HG03108 (cell line): Measurements from ENCODE around the gene SFT2D1.

Experiments
- ATAC-seq: cut with Tn5 transposase; IDR thresholded peaks from one replicate; pipeline ENCODE4 v1.9.1; 2021; ENCODE audit warnings: moderate library complexity; ENCODE audit not compliant: unreplicated experiment

Gene SFT2D1

DNA sequence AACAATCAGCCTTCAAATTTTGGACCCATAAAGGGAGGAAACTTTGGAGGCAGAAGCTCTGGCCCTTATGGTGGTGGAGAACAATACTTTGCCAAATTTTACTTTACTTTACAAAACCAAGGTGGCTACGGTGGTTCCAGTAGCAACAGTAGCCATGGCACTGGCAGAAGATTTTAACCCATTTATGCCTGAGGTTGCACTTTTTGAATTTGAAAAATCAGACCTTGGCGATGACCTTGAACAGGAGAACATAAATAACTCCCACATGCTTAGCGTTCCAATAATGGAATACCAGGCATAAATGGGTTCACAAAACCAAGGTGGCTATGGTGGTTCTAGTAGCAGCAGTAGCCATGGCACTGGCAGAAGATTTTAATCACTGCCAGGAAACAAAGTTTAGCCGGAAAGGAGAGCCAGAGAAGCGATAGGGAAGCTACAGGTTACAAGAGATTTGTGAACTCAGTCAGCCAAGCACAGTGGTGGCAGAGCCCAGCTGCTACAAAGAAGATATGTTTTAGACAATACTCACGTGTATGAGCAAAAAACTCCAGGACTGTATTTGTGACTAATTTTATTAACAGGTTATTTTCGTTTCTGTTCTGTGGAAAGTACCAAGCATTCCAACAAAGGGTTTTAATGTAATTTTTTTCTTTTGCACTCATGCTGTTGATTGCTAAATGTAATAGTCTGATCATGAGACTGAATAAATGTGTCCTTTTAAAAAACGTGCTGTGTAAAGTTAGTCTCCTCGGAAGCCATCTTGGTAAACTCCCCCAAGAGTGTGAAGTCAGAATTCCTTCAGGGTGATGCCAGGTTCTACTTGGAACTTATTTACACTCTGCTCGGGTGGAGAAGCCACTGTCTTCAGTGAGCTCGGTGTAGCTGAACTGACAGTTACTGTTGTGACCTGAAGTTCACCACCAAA lies 6.7 kb downstream of the SFT2D1 start:
- no peak for ATAC-seq

DNA sequence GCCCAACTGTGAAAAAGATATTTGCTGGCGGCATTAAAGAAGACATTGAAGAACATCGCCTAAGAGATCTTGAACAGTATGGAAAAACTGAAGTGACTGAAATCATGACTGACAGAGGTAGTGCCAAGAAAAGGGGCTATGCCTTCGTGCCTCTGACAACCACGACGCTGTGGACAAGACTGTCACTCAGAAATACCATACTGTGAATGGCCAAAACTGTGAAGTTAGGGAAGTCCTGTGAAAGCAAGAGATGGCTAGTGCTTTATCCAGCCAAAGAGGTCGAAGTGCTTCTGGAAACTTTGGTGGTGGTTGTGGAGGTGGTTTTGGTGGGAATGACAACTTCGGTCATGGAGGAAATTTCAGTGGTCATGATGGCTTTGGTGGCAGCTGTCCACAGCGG lies 7.5 kb downstream of the SFT2D1 start:
- no peak for ATAC-seq

DNA sequence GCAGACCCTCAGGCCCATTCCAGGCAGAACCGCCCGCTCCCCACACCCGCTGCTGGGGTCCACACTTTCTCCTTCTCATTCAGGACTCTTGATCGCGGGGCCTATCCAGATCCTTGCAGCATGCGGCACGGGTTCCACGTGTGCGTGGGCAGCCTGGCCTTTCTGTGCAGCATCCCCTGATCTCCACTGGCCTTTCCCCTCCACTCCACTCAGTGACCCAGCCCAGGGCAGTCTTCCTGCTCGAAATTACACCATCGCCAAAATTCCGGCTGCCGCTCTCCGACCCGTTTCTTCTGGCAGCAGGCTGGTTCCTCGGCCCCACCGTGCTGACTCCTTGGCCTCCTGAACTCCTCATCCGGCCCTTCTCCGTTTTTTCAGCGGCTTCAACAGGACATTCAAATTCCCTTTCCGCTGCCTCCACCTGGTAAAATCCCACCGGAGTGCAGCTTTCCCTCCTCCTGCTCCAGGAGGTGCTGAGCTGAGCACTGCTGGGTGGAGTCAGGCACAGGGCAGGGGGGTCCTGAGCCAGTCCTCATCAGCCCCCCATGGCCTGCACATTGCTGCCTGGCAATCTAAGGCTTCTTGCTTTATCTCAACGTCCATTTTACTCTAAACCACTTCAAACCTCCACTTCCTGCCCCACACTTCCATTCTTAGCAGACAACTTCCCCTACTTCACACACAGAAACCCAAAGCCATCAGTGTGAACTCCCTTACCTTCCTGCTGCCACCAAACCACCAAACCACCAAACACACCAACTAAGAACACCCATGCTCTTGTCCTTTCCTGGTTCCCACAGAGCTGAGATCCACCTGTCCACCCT lies 9.0 kb downstream of the SFT2D1 start:
- ATAC-seq: peak; percentile 72

DNA sequence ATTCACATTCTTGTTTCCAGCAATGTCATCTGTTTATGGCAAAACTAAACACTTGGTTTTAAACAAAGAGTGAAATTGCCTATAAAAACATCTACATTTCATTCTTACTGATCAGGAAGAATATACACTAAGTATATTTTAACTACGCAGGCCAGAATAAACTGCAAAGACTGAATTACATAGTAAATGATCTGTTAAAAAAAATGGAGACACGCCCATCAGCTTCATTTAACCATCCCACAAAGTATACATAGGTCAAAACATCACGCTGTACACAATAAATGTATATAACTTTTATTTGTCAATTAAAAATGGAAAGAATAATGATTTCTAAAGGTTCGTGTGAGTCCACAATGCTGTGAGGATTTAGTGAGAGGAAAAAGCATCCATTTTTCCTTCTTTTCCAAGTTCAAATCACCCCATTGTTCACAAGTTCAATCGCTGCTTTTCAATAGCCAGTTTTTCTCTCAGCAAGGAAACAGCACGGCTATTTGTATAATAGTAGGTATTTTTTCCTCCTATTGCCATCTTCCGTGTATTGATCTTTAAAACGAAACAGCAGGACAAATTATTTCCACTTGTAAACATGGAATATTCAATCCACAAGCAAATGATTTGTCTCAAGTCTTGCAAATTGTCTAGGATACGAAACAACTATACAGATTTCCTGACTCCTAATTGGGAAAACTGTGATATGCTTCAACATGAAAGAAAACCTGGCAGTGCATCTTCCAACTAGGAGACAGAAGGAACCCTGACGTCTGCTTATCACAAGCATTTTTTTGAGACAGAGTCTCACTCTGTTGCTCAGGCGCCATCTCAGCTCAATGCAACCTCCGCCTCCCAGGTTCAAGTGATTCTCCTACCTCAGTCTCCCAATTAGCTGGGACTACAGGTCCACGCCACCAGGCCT lies 10.6 kb downstream of the SFT2D1 start:
- ATAC-seq: no peak

DNA sequence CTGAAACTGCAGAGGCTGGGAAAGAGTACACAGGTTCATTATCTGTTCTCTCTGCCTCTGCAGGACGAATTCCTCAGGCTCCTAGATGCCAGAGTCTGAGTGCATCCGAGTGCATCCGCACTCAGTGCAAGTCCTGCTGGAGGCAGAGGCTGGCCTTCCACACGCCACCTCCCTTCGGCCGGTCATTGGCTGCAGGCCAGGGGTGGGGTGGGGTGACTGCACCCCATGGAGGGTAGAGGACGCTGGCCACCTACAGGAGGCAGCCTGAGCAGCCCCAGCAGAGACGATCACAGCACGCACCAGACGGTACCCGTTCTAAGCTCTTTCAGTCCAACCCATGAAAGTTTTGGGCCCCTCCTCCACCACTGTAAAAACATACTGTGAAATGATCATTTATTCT lies 11.7 kb downstream of the SFT2D1 start:
- ATAC-seq: no peak

DNA sequence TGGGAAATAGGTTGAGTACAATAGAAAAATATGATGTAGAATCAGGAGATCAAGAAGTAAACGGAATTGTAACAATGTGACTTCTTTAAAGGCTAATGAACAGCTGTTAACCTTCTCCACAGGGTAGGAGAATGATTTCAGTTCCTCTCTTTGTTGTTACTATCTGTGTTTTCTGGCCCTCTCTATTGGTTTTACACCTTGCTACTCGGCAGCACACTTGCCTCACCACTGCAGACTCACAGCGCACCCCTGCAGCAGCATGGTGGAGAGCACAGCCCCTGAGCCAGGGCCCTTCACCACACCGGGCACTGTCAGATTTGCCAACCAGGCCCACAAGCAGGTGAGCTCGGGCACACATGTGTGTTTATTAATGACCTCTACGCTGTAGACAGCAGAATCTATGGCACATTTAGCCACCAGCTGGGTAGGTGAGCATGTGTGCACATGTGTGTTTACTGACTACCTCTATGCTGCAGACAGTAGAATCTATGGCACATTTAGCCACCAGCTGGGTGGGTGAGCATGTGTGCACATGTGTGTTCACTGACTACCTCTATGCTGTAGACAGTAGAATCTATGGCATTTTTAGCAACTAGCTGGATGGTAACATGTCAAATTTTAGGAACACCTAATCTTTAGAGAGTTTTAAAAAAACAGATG lies 16.8 kb downstream of the SFT2D1 start:
- peak; percentile 75 for ATAC-seq

DNA sequence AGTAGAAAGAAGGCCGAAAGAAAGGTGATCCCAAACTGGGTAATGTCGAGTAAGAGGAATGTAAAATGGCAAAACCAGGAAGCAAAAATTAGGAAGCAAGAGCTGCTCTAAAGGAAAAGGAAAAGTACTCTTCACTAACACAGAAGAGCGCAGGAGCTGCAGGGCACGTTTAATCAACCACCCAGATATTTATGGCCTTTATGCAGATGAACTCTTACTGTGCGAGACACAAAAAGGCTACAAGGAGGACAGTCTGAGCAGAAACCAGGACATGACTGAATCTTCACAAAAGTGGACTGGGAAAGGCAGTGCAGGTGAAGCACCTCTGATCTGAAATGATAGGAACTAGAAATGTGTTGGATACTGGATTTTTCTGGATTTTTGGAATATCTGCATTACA lies 18.9 kb downstream of the SFT2D1 start:
- ATAC-seq: no peak

DNA sequence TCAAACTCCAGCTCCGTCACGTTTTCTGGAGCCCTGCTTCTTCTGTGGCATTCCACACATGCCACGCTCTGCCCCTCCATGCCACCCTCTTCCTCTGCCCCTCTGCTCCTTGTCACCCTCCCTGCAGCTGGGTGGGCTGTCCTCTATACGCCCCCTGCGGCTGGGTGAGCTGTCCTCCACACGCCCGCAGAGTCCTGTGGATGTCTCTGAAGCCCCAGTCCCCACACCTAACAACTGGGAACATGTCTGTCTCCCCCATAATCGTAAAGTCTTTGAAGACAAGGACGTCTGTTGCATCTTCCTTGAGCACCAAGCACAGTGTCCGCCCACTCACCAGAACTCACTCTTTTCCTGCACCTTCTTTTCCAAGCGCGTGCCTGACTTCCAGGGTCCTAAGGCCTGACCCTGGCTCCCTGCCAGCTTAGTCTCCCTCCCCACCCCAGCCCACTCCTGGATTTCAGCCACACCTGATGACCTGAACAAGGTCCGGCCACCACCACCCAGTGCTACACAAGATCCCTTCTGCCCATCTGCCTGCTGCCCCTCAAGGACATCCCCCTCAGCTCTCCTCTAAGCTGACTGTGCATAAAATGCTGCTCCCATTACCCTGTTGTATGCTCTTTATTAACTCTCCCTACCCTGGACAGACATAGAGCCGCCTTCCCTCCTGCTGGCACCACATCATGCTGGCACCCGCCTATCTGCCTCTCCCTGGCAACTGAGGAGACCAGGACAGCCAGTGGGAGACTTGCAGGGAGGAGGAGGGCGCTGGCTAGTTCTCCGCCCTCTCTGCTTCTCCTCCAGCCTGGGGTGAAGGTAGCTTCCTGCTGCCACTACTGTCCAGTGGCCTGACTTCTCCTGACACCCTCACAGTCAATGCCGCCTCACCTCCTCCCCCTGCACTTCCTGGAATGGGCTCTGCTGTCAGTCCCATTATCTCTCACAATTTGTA lies 23.4 kb downstream of the SFT2D1 start:
- no peak for ATAC-seq

DNA sequence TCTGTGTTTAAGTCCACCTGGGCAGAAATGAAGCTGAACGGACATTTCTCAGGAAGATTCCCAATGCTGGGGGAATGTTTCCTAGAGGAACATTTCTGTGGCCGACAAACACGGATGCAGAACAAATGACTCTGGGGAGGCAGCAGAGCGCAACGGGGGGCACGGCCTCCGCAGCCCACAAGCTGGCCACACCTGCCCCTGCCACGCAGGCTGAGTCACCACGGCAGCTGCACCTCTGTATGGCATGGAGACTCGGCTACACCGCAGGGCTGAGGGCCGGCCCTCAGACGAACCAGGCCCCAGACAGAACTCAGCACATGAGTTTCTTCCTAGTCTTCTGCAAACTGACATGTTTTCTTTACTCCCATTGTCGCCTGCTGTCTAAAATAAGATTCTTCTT lies 24.1 kb downstream of the SFT2D1 start:
- ATAC-seq: no peak

DNA sequence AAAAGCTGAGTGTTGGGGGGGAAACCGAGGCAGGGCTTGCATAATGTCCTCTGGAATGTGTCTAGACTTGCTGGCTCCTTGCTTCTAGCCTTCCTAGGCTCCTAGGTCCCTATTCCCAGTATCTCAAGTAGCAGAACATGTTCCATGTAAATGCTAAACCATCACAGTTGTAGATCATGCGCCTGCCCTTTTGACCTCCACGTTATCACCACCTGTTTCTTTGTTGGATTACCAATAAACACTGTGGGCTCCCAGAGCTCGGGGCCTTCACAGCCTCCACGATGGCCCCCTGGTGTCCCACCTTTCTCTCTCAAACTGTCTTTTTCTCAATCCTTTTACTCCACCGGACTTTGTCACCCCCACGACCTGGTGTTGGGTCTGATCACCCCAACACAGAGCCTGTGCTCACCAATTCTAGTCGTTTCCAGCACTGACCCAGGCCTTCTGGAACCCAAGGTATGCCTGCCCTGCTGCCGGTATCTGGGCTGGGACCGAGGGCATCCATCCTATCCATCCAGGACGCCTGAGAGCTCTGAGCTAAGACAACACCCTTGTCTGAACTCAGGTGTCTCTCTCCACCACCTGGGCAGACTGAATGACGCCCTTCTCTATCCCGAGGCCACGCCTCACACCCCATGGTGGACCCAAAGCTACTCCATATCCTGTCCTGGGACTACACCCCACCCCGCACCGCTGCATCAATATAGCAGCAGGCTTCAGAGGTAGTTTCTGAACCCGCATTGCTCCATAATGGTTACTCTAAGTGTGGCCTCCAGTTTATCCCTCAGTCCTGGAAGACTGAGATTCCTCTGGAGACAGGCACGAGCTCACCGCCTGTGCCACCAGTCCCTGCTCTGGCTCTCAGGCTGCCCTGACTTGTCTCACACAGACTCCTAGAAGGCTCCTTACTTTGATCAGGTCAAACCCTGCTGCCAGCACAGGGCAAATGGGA lies 24.8 kb downstream of the SFT2D1 start:
- ATAC-seq: no peak

DNA sequence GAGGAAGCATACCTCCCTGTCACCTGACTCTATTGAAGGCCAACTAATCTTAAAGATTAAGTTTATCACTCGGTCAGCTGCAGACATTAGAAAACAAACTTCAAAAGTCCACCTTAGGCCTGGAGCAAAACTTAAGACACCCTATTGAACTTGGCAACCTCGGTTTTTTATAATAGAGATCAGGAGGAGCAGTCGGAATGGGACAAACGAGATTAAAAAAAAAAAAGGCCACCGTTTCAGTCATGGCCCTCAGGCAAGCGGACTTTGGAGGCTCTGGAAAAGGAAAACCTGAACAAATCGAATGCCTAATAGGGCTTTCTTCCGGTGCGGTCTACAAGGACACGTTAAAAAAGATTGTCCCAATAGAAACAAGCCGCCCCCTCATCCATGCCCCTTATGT lies 26.9 kb downstream of the SFT2D1 start:
- no peak for ATAC-seq

DNA sequence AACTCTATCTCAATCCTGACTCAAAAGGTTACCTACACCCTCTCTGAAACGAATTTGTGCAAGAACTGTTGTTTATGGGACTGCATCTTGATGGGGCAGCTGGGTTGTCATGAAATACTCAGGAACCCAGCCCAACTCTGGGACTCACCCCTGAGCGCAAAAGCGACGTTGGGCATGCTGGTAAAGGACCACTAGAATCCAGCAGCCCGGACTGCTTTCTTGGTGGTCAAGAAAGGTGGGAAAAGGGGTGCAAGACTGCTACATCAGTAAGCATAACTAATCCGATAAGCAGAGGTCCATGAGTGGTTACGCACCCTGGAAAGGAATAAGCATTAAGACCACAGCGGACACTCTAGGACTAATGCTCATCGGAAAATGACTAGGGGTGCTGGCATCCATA lies 27.9 kb downstream of the SFT2D1 start:
- no peak for ATAC-seq

DNA sequence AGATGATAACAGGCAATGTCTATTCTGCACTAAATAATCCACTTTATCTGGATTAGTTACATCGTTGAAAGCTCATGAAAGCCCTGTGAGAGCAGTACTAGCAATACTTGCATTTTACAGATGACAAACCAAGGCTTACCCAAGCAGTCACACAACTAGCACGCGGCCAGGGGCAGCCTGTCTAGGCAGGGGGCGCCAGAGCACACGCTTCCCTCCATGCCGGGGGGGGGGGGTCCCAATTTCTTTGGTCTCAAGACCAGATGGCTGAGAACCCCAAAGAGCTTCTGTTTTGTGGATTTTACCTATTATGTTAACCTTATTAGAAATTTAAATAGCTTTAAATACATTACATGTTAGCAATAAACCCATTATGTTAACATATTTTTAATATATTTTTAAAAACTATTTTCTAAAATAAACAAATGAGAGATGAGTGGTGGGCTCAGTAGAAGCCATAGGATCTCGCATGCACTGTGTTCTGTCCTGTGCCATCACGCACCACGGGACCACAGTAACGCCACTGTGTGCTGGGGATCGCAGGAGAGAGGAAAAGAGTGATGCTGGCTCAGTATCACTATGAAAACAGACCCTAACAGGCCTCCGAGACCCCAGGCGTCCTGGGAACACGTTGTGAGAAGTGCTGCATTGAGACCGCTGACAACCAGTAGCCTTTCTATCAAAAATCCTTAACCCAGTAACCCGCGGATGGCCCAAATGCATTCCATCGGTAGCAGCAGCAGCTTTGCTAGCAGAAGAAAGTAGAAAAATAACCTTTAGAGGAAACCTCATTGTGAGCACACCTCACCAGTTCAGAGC lies 28.9 kb downstream of the SFT2D1 start:
- peak; percentile 51 for ATAC-seq

DNA sequence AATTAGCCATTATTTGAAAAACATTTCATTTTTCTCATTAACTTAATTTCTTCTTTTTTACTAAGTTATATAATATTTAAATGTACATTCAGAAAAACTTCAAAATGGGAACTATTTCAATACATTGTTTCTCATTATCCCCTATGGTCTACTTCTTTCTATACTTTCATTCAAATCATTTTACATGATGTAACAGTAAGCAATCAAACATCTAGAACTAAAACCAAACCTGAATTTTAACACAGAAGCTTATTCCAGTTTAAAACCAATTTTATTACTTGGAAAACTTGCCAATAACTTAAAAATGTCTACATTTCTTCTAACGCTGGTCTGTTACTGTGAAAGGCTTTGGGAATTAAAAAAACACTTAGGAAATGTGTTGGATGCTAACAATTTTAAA lies 29.5 kb downstream of the SFT2D1 start:
- ATAC-seq: no peak

DNA sequence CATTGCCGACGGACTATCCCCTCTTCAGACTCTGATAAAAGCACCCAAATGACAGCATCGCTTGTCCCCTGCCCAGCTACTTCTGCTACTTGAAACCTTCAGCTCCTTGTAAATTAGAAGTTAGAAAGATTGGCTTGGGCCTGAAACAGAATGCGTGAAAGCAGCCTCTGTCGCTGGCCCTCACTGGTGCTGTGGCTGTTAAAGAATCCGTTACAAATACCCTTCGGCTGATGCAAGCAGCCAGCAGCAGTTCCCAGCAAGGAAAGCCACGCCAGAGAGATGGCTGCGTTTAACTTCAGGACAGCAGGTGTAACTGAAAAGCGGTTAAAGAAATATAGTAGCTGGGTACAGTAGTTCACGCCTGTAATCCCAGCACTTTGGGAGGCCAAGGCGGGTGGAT lies 31.7 kb downstream of the SFT2D1 start:
- ATAC-seq: no peak

DNA sequence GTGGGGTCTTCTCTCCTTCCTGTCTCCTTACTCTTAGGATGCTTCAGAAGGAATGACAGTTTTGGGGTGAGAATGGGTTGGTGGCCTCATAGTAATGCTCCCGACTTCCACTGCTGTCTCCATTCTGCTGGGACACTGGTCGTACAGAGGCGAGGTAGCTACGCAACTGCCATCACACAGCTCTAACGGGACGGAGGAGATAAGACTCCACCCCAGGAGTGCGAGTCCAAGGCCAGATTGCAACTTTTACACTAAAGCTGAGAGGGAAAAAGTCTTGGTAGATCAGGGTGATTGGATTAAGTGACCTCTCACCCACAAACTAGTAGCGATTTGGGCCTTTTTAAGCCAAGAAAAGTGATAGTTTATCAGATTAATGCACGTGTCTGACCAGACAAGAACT lies 32.4 kb downstream of the SFT2D1 start:
- ATAC-seq: no peak

DNA sequence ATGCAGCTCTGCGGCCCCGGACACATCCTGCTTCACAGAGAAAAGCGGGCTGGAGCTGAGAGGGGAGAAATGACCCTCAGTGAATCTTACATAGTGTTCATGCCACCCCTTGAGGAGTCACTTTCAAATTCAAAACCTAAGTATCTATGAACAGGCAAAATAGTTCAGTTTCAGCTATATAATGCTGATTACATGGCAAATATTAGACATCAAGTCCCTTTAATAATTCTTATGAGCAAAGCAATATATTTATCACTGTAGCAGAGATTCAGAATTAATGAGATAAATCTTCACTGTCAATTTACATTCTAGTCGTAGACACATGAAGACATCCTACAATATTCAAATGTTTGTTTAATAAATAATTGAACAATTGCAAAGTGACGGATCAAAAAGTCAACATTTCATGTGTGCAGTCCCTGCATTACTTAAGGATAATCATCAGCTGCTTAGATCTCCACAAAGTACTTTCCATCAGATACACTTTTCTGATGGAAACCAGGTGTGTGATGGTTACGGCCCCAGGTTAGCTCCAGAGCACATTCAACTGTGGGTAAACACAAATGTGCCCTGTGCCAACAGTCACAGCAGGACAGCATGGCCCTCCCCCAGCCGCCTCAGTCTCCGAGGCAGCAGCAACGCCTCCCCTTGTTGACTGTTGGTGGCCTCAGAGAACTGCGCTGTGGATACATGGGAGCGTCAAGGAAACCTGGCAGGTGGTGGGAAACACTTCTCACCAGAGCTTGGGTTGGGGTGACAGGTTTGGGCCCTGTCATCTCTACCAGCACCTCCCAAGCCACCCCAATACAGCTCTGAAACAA lies 33.4 kb downstream of the SFT2D1 start:
- ATAC-seq: no peak
